ENCODE data around the gene PPP3CA.

The PPP3CA gene

GRCh38 chr4:100985576-100985975 is 361.8 kb downstream of the PPP3CA start:
- DNase-seq, result no peak

GRCh38 chr4:100984901-100985300 is 362.4 kb downstream of the PPP3CA start:
- DNase-seq, result no peak

- no peak for DNase-seq
Measured at GRCh38 chr4:100983426-100983825, 363.9 kb downstream of the PPP3CA start.

- peak; percentile 3 for DNase-seq
Measured at GRCh38 chr4:100982345-100982744, 365.0 kb downstream of the PPP3CA start.

GRCh38 chr4:100981447-100982204 is 365.7 kb downstream of the PPP3CA start:
- DNase-seq, result no peak

- DNase-seq, result no peak
Measured at GRCh38 chr4:100979736-100980135, 367.6 kb downstream of the PPP3CA start.

- no peak for DNase-seq
Measured at GRCh38 chr4:100977746-100978397, 369.5 kb downstream of the PPP3CA start.

- no peak for DNase-seq
Measured at GRCh38 chr4:100977274-100977673, 370.1 kb downstream of the PPP3CA start.

All from CD4-positive, alpha-beta T cell treated with Interleukin-21 for 1 hour (primary cell).